Epithelial cell of esophagus (primary cell): ENCODE results near the gene TRIM22.
"Not testable (repeated sequence)": the region's sequence is repeated elsewhere in the genome, so short reads cannot be mapped to it uniquely, and the experiment has no call there.

Experiments
- DNase-seq: peaks from one replicate; pipeline ENCODE4 v3.0.0; 2010; ENCODE audit warnings: low read depth
- H3K4me3 ChIP-seq: 2 replicates; pipeline ENCODE4 v1.5.1; 2011; ENCODE audit warnings: mild to moderate bottlenecking, low read length, control low read depth
- CTCF ChIP-seq: IDR thresholded peaks from 2 replicates; pipeline ENCODE4 v1.5.1; 2011; ENCODE audit warnings: low read depth, mild to moderate bottlenecking, low read length, control low read depth, inconsistent platforms; ENCODE audit not compliant: insufficient read depth; ENCODE audit errors: missing control alignments

Gene TRIM22

GRCh38 chr11:5663511-5663910 lies 26.1 kb upstream of the TRIM22 start:
- TF ChIP-seq CTCF, result no peak
- peak; percentile 8 for DNase-seq
- H3K4me3 ChIP-seq, result no peak overlapping the region

- TF ChIP-seq CTCF, result no peak
- DNase-seq, result no peak
- H3K4me3 ChIP-seq, result no peak overlapping the region
These were observed 24.5 kb upstream of the TRIM22 start for GRCh38 chr11:5665051-5665570.

GRCh38 chr11:5665746-5666401 lies 23.7 kb upstream of the TRIM22 start:
- no peak for DNase-seq
- H3K4me3 ChIP-seq, result no peak overlapping the region
- no peak for TF ChIP-seq CTCF

GRCh38 chr11:5666402-5666793 lies 23.2 kb upstream of the TRIM22 start:
- no peak overlapping the region for H3K4me3 ChIP-seq
- no peak for DNase-seq
- TF ChIP-seq CTCF, result no peak

GRCh38 chr11:5671831-5672230 lies 17.8 kb upstream of the TRIM22 start:
- no peak for DNase-seq
- H3K4me3 ChIP-seq, result no peak overlapping the region
- TF ChIP-seq CTCF, result no peak

- DNase-seq, result no peak
- H3K4me3 ChIP-seq, result no peak overlapping the region
- no peak for TF ChIP-seq CTCF
These were observed 15.2 kb upstream of the TRIM22 start for GRCh38 chr11:5674391-5674790.

GRCh38 chr11:5679811-5680210 lies 9.8 kb upstream of the TRIM22 start:
- TF ChIP-seq CTCF, result no peak
- DNase-seq, result no peak
- H3K4me3 ChIP-seq, result no peak overlapping the region

GRCh38 chr11:5682890-5683441 lies 6.6 kb upstream of the TRIM22 start:
- H3K4me3 ChIP-seq, DNase-seq: not testable (repeated sequence)

- peak overlapping the region; percentile 60 for H3K4me3 ChIP-seq
- DNase-seq, result not testable (repeated sequence)
These were observed 6.0 kb upstream of the TRIM22 start for GRCh38 chr11:5683620-5684019.
